H9 (cell line): ENCODE measurements around the gene WDR89. TPM values are rescaled to one million over a fixed set of nuclear protein-coding genes. Genes with fewer than 3 reads are reported as not detected.

ENCODE experiments used
- DNase-seq: peaks from one replicate; pipeline ENCODE4 v3.0.0-alpha.2; 2017
- H2AFZ ChIP-seq: one replicate; pipeline ENCODE4 v1.6.1; 2013; ENCODE audit warnings: mild to moderate bottlenecking, low read length, control low read depth, moderate library complexity
- H2AK5ac ChIP-seq: 2 replicates; pipeline ENCODE4 v1.6.1; 2013; ENCODE audit warnings: low read length, control low read depth, mixed read lengths; ENCODE audit not compliant: insufficient read length
- H2BK120ac ChIP-seq: one replicate; pipeline ENCODE4 v1.6.1; 2013; ENCODE audit warnings: low read depth, mild to moderate bottlenecking, low read length, control low read depth, inconsistent platforms; ENCODE audit not compliant: poor library complexity, severe bottlenecking
- H2BK12ac ChIP-seq: 2 replicates; pipeline ENCODE4 v1.6.1; 2013; ENCODE audit warnings: low read length, control low read depth, mixed read lengths, low read depth; ENCODE audit not compliant: insufficient read length
- H2BK15ac ChIP-seq: 2 replicates; pipeline ENCODE4 v1.6.1; 2013; ENCODE audit warnings: low read depth, low read length, control low read depth
- H2BK20ac ChIP-seq: one replicate; pipeline ENCODE4 v1.6.1; 2013; ENCODE audit warnings: low read depth, mild to moderate bottlenecking, low read length, control low read depth, inconsistent platforms; ENCODE audit not compliant: poor library complexity, severe bottlenecking
- H2BK5ac ChIP-seq: 2 replicates; pipeline ENCODE4 v1.6.1; 2013; ENCODE audit warnings: low read length, control low read depth, mixed read lengths; ENCODE audit not compliant: insufficient read length
- H3K14ac ChIP-seq: 2 replicates; pipeline ENCODE4 v1.6.1; 2013; ENCODE audit warnings: low read length, control low read depth; ENCODE audit not compliant: insufficient read depth
- H3K18ac ChIP-seq: 2 replicates; pipeline ENCODE4 v1.6.1; 2013; ENCODE audit warnings: low read depth, mild to moderate bottlenecking, mixed read lengths, low read length, control low read depth; ENCODE audit not compliant: insufficient read length
- H3K23ac ChIP-seq: 2 replicates; pipeline ENCODE4 v1.6.1; 2013; ENCODE audit warnings: low read length, control low read depth, mixed read lengths, low read depth; ENCODE audit not compliant: insufficient read length
- H3K23me2 ChIP-seq: 2 replicates; pipeline ENCODE4 v1.6.1; 2013; ENCODE audit warnings: low read depth, mild to moderate bottlenecking, mixed read lengths, low read length, control low read depth; ENCODE audit not compliant: insufficient read length, poor library complexity, severe bottlenecking
- H3K27ac ChIP-seq: 2 replicates; pipeline ENCODE4 v1.5.1; 2013; ENCODE audit warnings: low read length, control low read depth, mixed read lengths, low read depth; ENCODE audit not compliant: insufficient read length
- H3K27me3 ChIP-seq: 2 replicates; pipeline ENCODE4 v1.6.1; 2013; ENCODE audit warnings: low read length, control low read depth, inconsistent platforms; ENCODE audit not compliant: insufficient read depth
- H3K4ac ChIP-seq: 2 replicates; pipeline ENCODE4 v1.6.1; 2013; ENCODE audit warnings: low read depth, mild to moderate bottlenecking, control low read depth, inconsistent platforms, low read length, moderate library complexity
- H3K4me1 ChIP-seq: 2 replicates; pipeline ENCODE4 v1.6.1; 2013; ENCODE audit warnings: low read length, control low read depth, inconsistent platforms; ENCODE audit not compliant: insufficient read depth
- H3K4me2 ChIP-seq: 2 replicates; pipeline ENCODE4 v1.6.1; 2013; ENCODE audit warnings: low read length, control low read depth, mixed read lengths; ENCODE audit not compliant: insufficient read length, insufficient read depth
- H3K56ac ChIP-seq: 2 replicates; pipeline ENCODE4 v1.6.1; 2013; ENCODE audit warnings: low read depth, mild to moderate bottlenecking, mixed read lengths, low read length, control low read depth; ENCODE audit not compliant: insufficient read length
- H3K79me1 ChIP-seq: 2 replicates; pipeline ENCODE4 v1.6.1; 2013; ENCODE audit warnings: low read depth, mild to moderate bottlenecking, moderate library complexity, low read length, control low read depth, inconsistent platforms; ENCODE audit not compliant: insufficient read depth, poor library complexity, severe bottlenecking
- H3K79me2 ChIP-seq: 2 replicates; pipeline ENCODE4 v1.6.1; 2013; ENCODE audit warnings: low read length, control low read depth, inconsistent platforms; ENCODE audit not compliant: insufficient read depth
- H3K9ac ChIP-seq: 2 replicates; pipeline ENCODE4 v1.6.1; 2013; ENCODE audit warnings: low read length, control low read depth, mixed read lengths; ENCODE audit not compliant: insufficient read length; ENCODE audit errors: extremely low read depth
- H3K9me3 ChIP-seq: one replicate; pipeline ENCODE4 v1.6.1; 2013; ENCODE audit warnings: low read depth, low read length, inconsistent platforms; ENCODE audit not compliant: control insufficient read depth
- H3T11ph ChIP-seq: one replicate; pipeline ENCODE4 v1.6.1; 2013; ENCODE audit warnings: mild to moderate bottlenecking, low read length, control low read depth, inconsistent platforms
- H4K20me1 ChIP-seq: one replicate; pipeline ENCODE4 v1.6.1; 2013; ENCODE audit not compliant: control insufficient read depth, insufficient read length, insufficient read depth
- H4K5ac ChIP-seq: 2 replicates; pipeline ENCODE4 v1.6.1; 2013; ENCODE audit warnings: low read depth, mild to moderate bottlenecking, mixed read lengths, low read length, control low read depth; ENCODE audit not compliant: insufficient read length
- H4K8ac ChIP-seq: replicated peaks from 2 replicates; pipeline ENCODE4 v1.6.1; 2013; ENCODE audit warnings: low read length, control low read depth, mixed read lengths, low read depth; ENCODE audit not compliant: insufficient read length
- H4K91ac ChIP-seq: 2 replicates; pipeline ENCODE4 v1.6.1; 2013; ENCODE audit warnings: low read depth, mild to moderate bottlenecking, moderate library complexity, mixed read lengths, low read length, control low read depth; ENCODE audit not compliant: insufficient read length
- H3K27ac Mint-ChIP-seq, 3 experiments: 2 replicates in 2 of 3; 3 replicates in 1 of 3; pipeline ENCODE4 v1.8.0; 2020 to 2021; ENCODE audit warnings: mixed read lengths in 3 of 3, mild to moderate bottlenecking in 1 of 3, moderate library complexity in 1 of 3
- H3K27me3 Mint-ChIP-seq: 2 replicates; pipeline ENCODE4 v1.8.0; 2021; ENCODE audit warnings: low read depth, mild to moderate bottlenecking, moderate library complexity, mixed read lengths
- H3K36me3 Mint-ChIP-seq, 3 experiments: 2 replicates in 2 of 3; 3 replicates in 1 of 3; pipeline ENCODE4 v1.8.0; 2020 to 2021; ENCODE audit warnings: low read depth in 3 of 3, mixed read lengths in 3 of 3; ENCODE audit not compliant: insufficient read depth in 1 of 3
- H3K4me1 Mint-ChIP-seq, 2 experiments: 2 replicates each; pipeline ENCODE4 v1.8.0; 2020; ENCODE audit warnings: mixed read lengths in 2 of 2
- H3K4me3 Mint-ChIP-seq, 2 experiments: 2 replicates in 1 of 2; 3 replicates in 1 of 2; pipeline ENCODE4 v1.8.0; 2020 to 2021; ENCODE audit warnings: mild to moderate bottlenecking in 2 of 2, mixed read lengths in 2 of 2, moderate library complexity in 1 of 2
- H3K9me3 Mint-ChIP-seq, 2 experiments: 2 replicates in 1 of 2; 3 replicates in 1 of 2; pipeline ENCODE4 v1.8.0; 2020; ENCODE audit warnings: mild to moderate bottlenecking in 2 of 2, mixed read lengths in 2 of 2, moderate library complexity in 1 of 2
- WGBS: extraction: QIAGEN DNeasy Blood & Tissue Kit; methylation state at CpG from one replicate; pipeline ENCODE4 v1.1.7; 2013; ENCODE audit warnings: missing lambda C conversion rate, low lambda C conversion rate, mixed read lengths; ENCODE audit not compliant: insufficient read length; ENCODE audit errors: extremely low coverage; 5-methylcytosine and 5-hydroxymethylcytosine counted together
- total RNA-seq: library from RNA; stranded (reverse); gene quantifications from 2 replicates; pipeline ENCODE4 v1.2.1, GENCODE V29; 2021
- TF ChIP-seq, protein P1 (sequence below): fragments of 200-600 bp; sonication (generic); conservative IDR thresholded peaks from 3 replicates; pipeline ENCODE4 v1.8.0; 2021; ENCODE audit warnings: antibody characterized with exemption, mild to moderate bottlenecking

WDR89 gene
- total RNA-seq, 1 experiment from 2014 or later = 24.0 TPM

DNA sequence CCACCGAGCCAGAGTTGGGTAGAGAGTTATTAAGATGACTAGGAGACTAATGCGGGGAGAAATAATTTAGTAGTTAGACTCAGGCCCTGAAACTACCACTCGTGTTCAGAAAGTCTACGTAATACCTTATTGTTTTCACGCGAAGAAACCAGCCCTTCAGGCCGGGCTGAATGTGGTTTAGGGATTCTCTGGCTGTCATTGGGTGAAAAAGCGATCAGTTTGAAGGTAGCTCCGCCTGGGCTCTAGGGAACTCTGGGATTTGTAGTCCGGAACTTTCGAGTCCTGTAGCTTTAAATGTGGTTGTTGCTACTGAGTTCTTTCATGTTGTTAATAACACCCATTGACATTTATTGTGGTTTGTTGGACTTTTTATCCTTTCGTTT is 549 bp upstream of the WDR89 start:
- Histone ChIP-seq H4K91ac (no peak overlapping the region), H3K4me1 (no peaks in the 10 kb centered on the region), H2BK120ac (no peak overlapping the region), H2BK20ac (no peak overlapping the region), H2AFZ (peak overlapping the region; percentile 52), H3K79me2 (peaks cover 12% of the 10 kb centered on the region; the same call in 1 of the 2 replicates), H4K5ac (no peak overlapping the region), H2AK5ac (no peak overlapping the region), H3K9me3 (no peaks in the 10 kb centered on the region), H3K79me1 (peaks cover 3% of the 10 kb centered on the region), H2BK5ac (no peak overlapping the region), H3K9ac (peak overlapping the region; percentile 76), H3K4me2 (peak overlapping the region; percentile 48), H2BK15ac (no peak overlapping the region), H3T11ph (no peak overlapping the region), H3K23ac (no peak overlapping the region), H3K14ac (peak overlapping the region; percentile 80; the same call in 1 of the 2 replicates), H3K4ac (no peak overlapping the region; the same call in 1 of the 2 replicates), H4K20me1 (no peaks in the 10 kb centered on the region), H2BK12ac (no peak overlapping the region), H3K27ac (peak overlapping the region; percentile 47), H4K8ac (no peak overlapping the region), H3K23me2 (no peaks in the 10 kb centered on the region), H3K27me3 (no peaks in the 10 kb centered on the region), H3K56ac (no peak overlapping the region), H3K18ac (peak overlapping the region; percentile 69)
- peaks cover 0 to 10% of the 10 kb centered on the region in 2 experiments; a peak in 3 of 4 replicates for H3K4me1 Mint-ChIP-seq
- H3K36me3 Mint-ChIP-seq = peaks cover 20 to 23% (median 23%) of the 10 kb centered on the region in 3 experiments
- peaks cover 0 to 3% of the 10 kb centered on the region in 2 experiments; a peak in 4 of 5 replicates for H3K9me3 Mint-ChIP-seq
- peak overlapping the region; percentile 86 to 96 for H3K4me3 Mint-ChIP-seq
- TF ChIP-seq, protein P1, sequence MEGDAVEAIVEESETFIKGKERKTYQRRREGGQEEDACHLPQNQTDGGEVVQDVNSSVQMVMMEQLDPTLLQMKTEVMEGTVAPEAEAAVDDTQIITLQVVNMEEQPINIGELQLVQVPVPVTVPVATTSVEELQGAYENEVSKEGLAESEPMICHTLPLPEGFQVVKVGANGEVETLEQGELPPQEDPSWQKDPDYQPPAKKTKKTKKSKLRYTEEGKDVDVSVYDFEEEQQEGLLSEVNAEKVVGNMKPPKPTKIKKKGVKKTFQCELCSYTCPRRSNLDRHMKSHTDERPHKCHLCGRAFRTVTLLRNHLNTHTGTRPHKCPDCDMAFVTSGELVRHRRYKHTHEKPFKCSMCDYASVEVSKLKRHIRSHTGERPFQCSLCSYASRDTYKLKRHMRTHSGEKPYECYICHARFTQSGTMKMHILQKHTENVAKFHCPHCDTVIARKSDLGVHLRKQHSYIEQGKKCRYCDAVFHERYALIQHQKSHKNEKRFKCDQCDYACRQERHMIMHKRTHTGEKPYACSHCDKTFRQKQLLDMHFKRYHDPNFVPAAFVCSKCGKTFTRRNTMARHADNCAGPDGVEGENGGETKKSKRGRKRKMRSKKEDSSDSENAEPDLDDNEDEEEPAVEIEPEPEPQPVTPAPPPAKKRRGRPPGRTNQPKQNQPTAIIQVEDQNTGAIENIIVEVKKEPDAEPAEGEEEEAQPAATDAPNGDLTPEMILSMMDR = no peak
- H3K27ac Mint-ChIP-seq = peak overlapping the region; percentile 96 to 98 (median 96)
- no CpG with 5 or more reads among the region's 12 CpGs for WGBS
- DNase-seq = peak; percentile 84
- no peaks in the 10 kb centered on the region for H3K27me3 Mint-ChIP-seq
